ENCODE measurements around the gene KIF3A. TPM values are rescaled to one million over a fixed set of nuclear protein-coding genes. Genes with fewer than 3 reads are reported as not detected.

KIF3A gene
- total and polyA plus RNA-seq, 2 experiments from 2014 or later, result 11.2 to 19.7 TPM

DNA sequence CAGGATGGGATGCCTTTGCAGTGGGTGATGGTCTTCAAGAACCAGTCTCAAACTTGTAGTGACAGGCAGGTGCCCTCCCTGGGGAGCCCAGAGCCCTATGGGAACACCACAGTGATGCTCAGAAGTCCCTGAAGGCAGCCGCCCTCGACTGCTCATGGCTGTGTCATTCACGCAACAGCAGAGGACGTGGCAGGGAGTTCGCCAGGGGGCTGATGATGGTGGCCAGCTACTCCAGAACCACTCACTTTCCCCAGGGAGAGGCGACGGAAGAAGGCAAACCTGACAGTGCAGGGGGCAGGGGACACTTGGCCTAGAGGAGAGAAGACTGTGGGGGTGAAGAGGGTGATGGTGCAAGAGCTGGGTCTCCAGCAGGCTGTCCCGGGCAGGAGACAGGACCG lies 75.3 kb downstream of the KIF3A start (continued):
- TF ChIP-seq, protein P1, sequence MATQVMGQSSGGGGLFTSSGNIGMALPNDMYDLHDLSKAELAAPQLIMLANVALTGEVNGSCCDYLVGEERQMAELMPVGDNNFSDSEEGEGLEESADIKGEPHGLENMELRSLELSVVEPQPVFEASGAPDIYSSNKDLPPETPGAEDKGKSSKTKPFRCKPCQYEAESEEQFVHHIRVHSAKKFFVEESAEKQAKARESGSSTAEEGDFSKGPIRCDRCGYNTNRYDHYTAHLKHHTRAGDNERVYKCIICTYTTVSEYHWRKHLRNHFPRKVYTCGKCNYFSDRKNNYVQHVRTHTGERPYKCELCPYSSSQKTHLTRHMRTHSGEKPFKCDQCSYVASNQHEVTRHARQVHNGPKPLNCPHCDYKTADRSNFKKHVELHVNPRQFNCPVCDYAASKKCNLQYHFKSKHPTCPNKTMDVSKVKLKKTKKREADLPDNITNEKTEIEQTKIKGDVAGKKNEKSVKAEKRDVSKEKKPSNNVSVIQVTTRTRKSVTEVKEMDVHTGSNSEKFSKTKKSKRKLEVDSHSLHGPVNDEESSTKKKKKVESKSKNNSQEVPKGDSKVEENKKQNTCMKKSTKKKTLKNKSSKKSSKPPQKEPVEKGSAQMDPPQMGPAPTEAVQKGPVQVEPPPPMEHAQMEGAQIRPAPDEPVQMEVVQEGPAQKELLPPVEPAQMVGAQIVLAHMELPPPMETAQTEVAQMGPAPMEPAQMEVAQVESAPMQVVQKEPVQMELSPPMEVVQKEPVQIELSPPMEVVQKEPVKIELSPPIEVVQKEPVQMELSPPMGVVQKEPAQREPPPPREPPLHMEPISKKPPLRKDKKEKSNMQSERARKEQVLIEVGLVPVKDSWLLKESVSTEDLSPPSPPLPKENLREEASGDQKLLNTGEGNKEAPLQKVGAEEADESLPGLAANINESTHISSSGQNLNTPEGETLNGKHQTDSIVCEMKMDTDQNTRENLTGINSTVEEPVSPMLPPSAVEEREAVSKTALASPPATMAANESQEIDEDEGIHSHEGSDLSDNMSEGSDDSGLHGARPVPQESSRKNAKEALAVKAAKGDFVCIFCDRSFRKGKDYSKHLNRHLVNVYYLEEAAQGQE (IDR thresholded peaks at IDR 0.05; ENCODE audit: unreplicated experiment), result no peak
- TF ChIP-seq ZNF331 (CRISPR knock-in tag; IDR thresholded peaks at IDR 0.05; ENCODE audit: low read depth), result no peak

GRCh38 chr5:132661231-132662003 lies 75.9 kb downstream of the KIF3A start:
- Histone ChIP-seq H3K27ac (ENCODE audit: low read depth) (no peak overlapping the region), H3K4me3 (no peak overlapping the region), H3F3A (replicated peaks; ENCODE audit: low read depth) (0 out of 2 replicates have a peak, but pooled peaks cover 4% of the 10 kb centered on the region), H3K27me3 (ENCODE audit: insufficient read depth) (peaks cover 15% of the 10 kb centered on the region), H3K4me1 (ENCODE audit: insufficient read depth) (no peaks in the 10 kb centered on the region), H3K36me3 (ENCODE audit: insufficient read depth) (no peaks in the 10 kb centered on the region), H4K20me1 (replicated peaks; ENCODE audit: insufficient read depth) (no peaks in the 10 kb centered on the region), H3K79me2 (replicated peaks; ENCODE audit: insufficient read depth) (no peaks in the 10 kb centered on the region), H3K9me2 (ENCODE audit: insufficient read depth) (no peaks in the 10 kb centered on the region), H3K4me2 (no peak overlapping the region), H2AFZ (no peak overlapping the region)
- H3K4me3 Mint-ChIP-seq, result no peak overlapping the region
- peaks cover 14% of the 10 kb centered on the region for H3K4me1 Mint-ChIP-seq
- DNase-seq (ENCODE audit: low spot score) (no peak), ATAC-seq (no peak)
- TF ChIP-seq CTCF (conservative IDR thresholded peaks at IDR 0.05; ENCODE audit: low read depth in 2 of 2) (0 out of 4 replicates have a peak, but pooled peaks of 1 of the 2 experiments have one; percentile 15), NANOG (IDR thresholded peaks at IDR 0.05; ENCODE audit: borderline replicate concordance) (no peak)
- H3K9me3 Mint-ChIP-seq, result no peaks in the 10 kb centered on the region; the same call in 2 of the 3 replicates
- H3K27me3 Mint-ChIP-seq (ENCODE audit: insufficient read depth, low read depth, poor library complexity), result peaks cover 32% of the 10 kb centered on the region
- H3K36me3 Mint-ChIP-seq (ENCODE audit: low read depth), result no peaks in the 10 kb centered on the region
- no peak overlapping the region for H3K27ac Mint-ChIP-seq
